ENCODE data around the gene SESN1. TPM values are rescaled to one million over a fixed set of nuclear protein-coding genes. Genes with fewer than 3 reads are reported as not detected.
A peak's percentile ranks its signal among the peaks of the same experiment; 100 is the strongest.

The SESN1 gene
- polyA plus RNA-seq, 3 donors, result 1.8 to 21.0 (median 3.1) TPM

DNA sequence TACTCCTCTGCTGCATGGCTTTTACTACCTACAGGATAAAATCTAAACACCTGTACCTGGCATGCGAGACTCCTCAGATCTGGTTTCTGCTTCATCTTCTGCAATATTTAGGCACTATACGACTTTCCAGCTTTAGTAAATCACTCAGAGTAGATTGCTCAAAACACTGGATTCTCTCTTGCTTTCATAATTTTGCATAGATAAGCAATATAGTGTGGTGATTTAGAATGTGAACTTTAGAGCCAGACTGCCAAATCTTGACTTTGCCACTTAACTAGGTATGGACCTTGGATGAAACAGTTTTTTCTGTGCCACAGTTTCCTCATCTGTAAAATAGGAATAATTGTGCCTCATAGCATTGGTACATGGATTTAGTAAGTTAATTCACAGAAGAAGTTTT lies 29.6 kb upstream of the SESN1 start:
- no peaks in the 10 kb centered on the region for H4K20me1 ChIP-seq (ENCODE audit: insufficient read depth, low read length)
- intact Hi-C loops (cut with micrococcal nuclease), result no loop called here
- no peak for DNase-seq
- peaks cover 27% of the 10 kb centered on the region for H3K79me2 ChIP-seq (ENCODE audit: insufficient read depth, low read length)
- H3K4me3 Mint-ChIP-seq, result no peak overlapping the region
- H3K4me1 ChIP-seq (ENCODE audit: control insufficient read depth in 1 of 2, insufficient read depth in 2 of 2, low read length in 2 of 2), result peaks cover 9 to 19% of the 10 kb centered on the region in 2 donors
- H2AFZ ChIP-seq (ENCODE audit: insufficient read depth, low read depth, low read length, poor library complexity, severe bottlenecking), result no peak overlapping the region
- H3K27ac ChIP-seq (ENCODE audit: low read depth in 1 of 2, low read length in 2 of 2), result no peak overlapping the region
- 100% methylated on average over 1 of the region's 2 CpGs for WGBS (ENCODE audit: insufficient coverage)
- H3K27me3 ChIP-seq (ENCODE audit: control insufficient read depth in 2 of 2, insufficient read depth in 2 of 2, low read length in 2 of 2), result no peaks in the 10 kb centered on the region
- peaks cover 0 to 2% (median 0%) of the 10 kb centered on the region in 7 donors for H3K9me3 Mint-ChIP-seq
- peaks cover 5 to 11% of the 10 kb centered on the region in 2 donors for H3K36me3 Mint-ChIP-seq
- no peaks in the 10 kb centered on the region for H3K9me3 ChIP-seq (replicated peaks in 1 of 2; ENCODE audit: control insufficient read depth in 1 of 2, insufficient read depth in 1 of 2, low read length in 2 of 2)
- H3K4me2 ChIP-seq (replicated peaks; ENCODE audit: extremely low read depth, low read length, poor library complexity, severe bottlenecking), result no peak overlapping the region
- H3K27me3 Mint-ChIP-seq (ENCODE audit: low read depth in 3 of 3), result no peaks in the 10 kb centered on the region
- no peak overlapping the region for H3K4me3 ChIP-seq (replicated peaks in 1 of 3; ENCODE audit: low read depth in 2 of 3, low read length in 3 of 3)
- H3K4me1 Mint-ChIP-seq, result peaks cover 19% of the 10 kb centered on the region
- no peaks in the 10 kb centered on the region for H3K36me3 ChIP-seq (replicated peaks in 1 of 2; ENCODE audit: control insufficient read depth in 1 of 2, insufficient read depth in 2 of 2, low read length in 2 of 2)
- no peak overlapping the region for H3K27ac Mint-ChIP-seq
- no peak overlapping the region for H3K9ac ChIP-seq (ENCODE audit: insufficient read depth, low read length, poor library complexity, severe bottlenecking)
- TF ChIP-seq CTCF (IDR thresholded peaks at IDR 0.05), result no peak

DNA sequence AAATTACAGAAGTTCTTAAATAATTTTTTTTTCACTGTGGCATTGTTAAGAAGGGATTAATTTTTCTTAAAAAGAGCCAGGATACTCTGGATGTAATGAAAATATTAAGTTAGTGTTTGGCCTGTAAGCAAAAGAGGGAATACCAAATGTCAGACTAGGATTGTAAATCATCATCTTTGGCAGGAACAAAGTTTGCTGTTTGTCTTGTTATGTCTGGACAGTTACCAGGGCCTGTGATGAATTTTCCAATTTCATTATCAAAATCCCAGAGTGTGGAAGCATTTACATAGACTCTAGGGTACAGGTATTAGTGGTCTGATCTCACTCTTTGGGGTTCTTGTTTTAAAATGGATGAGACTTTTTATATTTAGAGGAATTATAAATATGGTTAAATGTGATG lies 26.8 kb upstream of the SESN1 start:
- intact Hi-C loops (cut with micrococcal nuclease), result no loop called here
- peaks cover 28% of the 10 kb centered on the region for H3K4me1 Mint-ChIP-seq
- Histone ChIP-seq H3K9me3 (replicated peaks in 1 of 2; ENCODE audit: control insufficient read depth in 1 of 2, insufficient read depth in 1 of 2, low read length in 2 of 2) (no peaks in the 10 kb centered on the region), H4K20me1 (ENCODE audit: insufficient read depth, low read length) (no peaks in the 10 kb centered on the region), H3K27ac (ENCODE audit: low read depth in 1 of 2, low read length in 2 of 2) (peak overlapping the region in 1 of 2 donors; percentile 71), H3K27me3 (ENCODE audit: control insufficient read depth in 2 of 2, insufficient read depth in 2 of 2, low read length in 2 of 2) (no peaks in the 10 kb centered on the region), H3K4me2 (replicated peaks; ENCODE audit: extremely low read depth, low read length, poor library complexity, severe bottlenecking) (peak overlapping the region; percentile 56), H3K79me2 (ENCODE audit: insufficient read depth, low read length) (peaks cover 27% of the 10 kb centered on the region), H3K4me3 (replicated peaks in 1 of 3; ENCODE audit: low read depth in 2 of 3, low read length in 3 of 3) (peak overlapping the region in 1 of 3 experiments; percentile 66), H3K4me1 (ENCODE audit: control insufficient read depth in 1 of 2, insufficient read depth in 2 of 2, low read length in 2 of 2) (peaks cover 16 to 28% of the 10 kb centered on the region in 2 donors), H2AFZ (ENCODE audit: insufficient read depth, low read depth, low read length, poor library complexity, severe bottlenecking) (peak overlapping the region; percentile 57), H3K9ac (ENCODE audit: insufficient read depth, low read length, poor library complexity, severe bottlenecking) (no peak overlapping the region), H3K36me3 (replicated peaks in 1 of 2; ENCODE audit: control insufficient read depth in 1 of 2, insufficient read depth in 2 of 2, low read length in 2 of 2) (no peaks in the 10 kb centered on the region)
- peaks cover 0 to 2% (median 0%) of the 10 kb centered on the region in 7 donors for H3K9me3 Mint-ChIP-seq
- H3K27ac Mint-ChIP-seq, result peak overlapping the region in 4 of 7 donors; percentile 6 to 85 (median 40)
- no peak overlapping the region for H3K4me3 Mint-ChIP-seq
- peaks cover 0 to 2% (median 2%) of the 10 kb centered on the region in 3 donors for H3K27me3 Mint-ChIP-seq (ENCODE audit: low read depth in 3 of 3)
- no peak for DNase-seq
- TF ChIP-seq CTCF (IDR thresholded peaks at IDR 0.05), result no peak
- H3K36me3 Mint-ChIP-seq, result peaks cover 0 to 6% of the 10 kb centered on the region in 2 donors
